WI38 (cell line): ENCODE measurements around the gene YIF1B.

Experiments used
- H3K4me3 ChIP-seq: 2 replicates; pipeline ENCODE4 v1.5.1; 2011; ENCODE audit warnings: low read depth, mild to moderate bottlenecking, control low read depth, low read length
- TF ChIP-seq, protein P1 (sequence below): IDR thresholded peaks from 2 replicates; pipeline ENCODE4 v1.5.1; 2012; ENCODE audit warnings: low read depth, mild to moderate bottlenecking, control low read depth, low read length

Gene YIF1B

GRCh38 chr19:38267761-38268483, 47.8 kb downstream of the YIF1B start:
- no peak overlapping the region for H3K4me3 ChIP-seq
- TF ChIP-seq, protein P1, sequence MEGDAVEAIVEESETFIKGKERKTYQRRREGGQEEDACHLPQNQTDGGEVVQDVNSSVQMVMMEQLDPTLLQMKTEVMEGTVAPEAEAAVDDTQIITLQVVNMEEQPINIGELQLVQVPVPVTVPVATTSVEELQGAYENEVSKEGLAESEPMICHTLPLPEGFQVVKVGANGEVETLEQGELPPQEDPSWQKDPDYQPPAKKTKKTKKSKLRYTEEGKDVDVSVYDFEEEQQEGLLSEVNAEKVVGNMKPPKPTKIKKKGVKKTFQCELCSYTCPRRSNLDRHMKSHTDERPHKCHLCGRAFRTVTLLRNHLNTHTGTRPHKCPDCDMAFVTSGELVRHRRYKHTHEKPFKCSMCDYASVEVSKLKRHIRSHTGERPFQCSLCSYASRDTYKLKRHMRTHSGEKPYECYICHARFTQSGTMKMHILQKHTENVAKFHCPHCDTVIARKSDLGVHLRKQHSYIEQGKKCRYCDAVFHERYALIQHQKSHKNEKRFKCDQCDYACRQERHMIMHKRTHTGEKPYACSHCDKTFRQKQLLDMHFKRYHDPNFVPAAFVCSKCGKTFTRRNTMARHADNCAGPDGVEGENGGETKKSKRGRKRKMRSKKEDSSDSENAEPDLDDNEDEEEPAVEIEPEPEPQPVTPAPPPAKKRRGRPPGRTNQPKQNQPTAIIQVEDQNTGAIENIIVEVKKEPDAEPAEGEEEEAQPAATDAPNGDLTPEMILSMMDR = no peak

DNA sequence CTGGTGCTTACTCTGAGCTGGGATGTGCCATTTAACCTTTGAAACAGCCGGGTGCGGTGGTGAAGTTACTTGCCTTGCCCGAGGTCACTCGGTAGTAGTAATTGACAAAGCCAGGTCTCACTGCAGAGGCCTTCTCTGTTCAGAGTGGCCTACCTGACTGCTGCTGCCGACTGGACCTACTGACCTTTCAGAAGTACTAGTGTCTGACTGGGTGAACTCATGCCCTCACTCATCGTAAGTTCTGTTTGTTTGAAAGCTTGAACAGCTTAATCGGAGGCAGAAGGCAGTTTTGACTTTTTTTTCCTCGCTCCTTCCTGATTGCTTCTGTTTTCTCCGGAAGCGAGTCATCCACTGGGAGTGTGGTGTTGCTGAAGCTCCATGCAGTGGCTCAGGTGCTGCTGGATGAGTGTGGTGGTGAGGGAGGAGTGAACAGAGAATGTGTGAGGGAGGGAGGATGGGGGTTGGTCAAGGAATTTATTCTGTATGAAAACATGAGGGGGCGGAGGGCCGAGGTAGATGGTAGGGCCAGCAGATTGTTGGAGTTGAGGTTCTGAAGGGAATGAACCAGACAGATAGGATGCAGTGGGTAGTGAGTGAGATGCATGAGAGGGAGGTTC, 48.7 kb downstream of the YIF1B start:
- no peak overlapping the region for H3K4me3 ChIP-seq
- TF ChIP-seq, protein P1 = no peak

GRCh38 chr19:38265921-38266429, 49.8 kb downstream of the YIF1B start:
- H3K4me3 ChIP-seq = no peak overlapping the region
- TF ChIP-seq, protein P1 = no peak

GRCh38 chr19:38265213-38265861, 50.4 kb downstream of the YIF1B start:
- TF ChIP-seq, protein P1 = no peak
- H3K4me3 ChIP-seq = no peak overlapping the region

- TF ChIP-seq, protein P1 = no peak
- peak within 1 kb of the TSS; percentile 30 for H3K4me3 ChIP-seq
Measured at GRCh38 chr19:38264486-38265212, 51.1 kb downstream of the YIF1B start, which contains the start of gene SPINT2. TSS of gene SPINT2 (plus strand) at chr19:38264573. CDS start at chr19:38264893, 320 bp downstream.

DNA sequence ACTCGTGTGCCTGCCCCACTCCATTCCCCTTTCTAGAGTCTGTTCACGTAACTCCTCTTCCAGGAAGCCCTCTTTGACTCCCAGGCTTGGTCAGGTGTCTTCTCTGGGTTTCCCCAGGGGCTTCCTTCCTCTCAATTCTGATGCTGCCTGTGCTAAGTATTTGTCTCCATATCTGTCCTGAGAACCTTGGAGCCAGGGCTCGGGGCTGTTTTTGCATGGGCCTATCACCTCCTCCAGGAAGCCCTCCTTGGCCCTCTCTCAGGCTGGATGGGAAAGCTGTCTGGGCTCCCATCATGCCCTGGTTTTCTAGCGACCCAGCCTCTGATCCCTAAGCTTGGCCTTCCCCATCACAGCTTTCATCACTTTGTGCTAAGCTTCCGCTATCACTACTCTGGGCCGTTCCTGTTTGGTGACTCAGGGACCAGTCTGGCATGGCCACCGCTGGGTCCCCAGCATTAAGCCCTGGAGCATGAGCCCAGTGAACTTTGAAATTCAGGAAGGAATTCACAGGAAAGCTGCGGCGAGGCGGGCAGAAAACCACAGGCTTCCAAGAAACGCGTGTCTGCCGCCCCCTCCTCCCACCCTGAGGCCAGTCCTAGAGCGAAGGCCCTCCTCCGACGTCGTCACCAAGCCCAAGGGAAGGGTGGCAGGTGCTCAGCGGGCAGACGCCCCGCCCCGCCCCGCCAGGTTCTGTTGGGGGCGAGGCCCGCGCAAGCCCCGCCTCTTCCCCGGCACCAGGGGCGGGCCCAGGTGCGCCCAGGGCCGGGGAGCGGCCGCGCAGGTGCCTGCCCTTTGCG, 51.9 kb downstream of the YIF1B start:
- H3K4me3 ChIP-seq = peak overlapping the region; percentile 30; the same call in 1 of the 2 replicates
- TF ChIP-seq, protein P1 = no peak
